GM18517 (cell line): Measurements from ENCODE around the gene MEMO1.
"Not testable (repeated sequence)": the region's sequence is repeated elsewhere in the genome, so short reads cannot be mapped to it uniquely, and the experiment has no call there.

Experiments
- ATAC-seq: cut with Tn5 transposase; IDR thresholded peaks from one replicate; pipeline ENCODE4 v1.9.1; 2021; ENCODE audit warnings: mild to moderate bottlenecking, moderate library complexity; ENCODE audit not compliant: unreplicated experiment

Gene MEMO1

GRCh38 chr2:32010670-32011484 lies at the start of gene MEMO1:
Gene MEMO1 (minus strand): TSS chr2:32011008. CDS start chr2:32010247, 761 bp downstream.
- ATAC-seq: peak; percentile 68

- ATAC-seq: no peak
These were observed 49.5 kb upstream of the MEMO1 start for GRCh38 chr2:32060266-32060665.

GRCh38 chr2:32058130-32058529 lies 47.3 kb upstream of the MEMO1 start:
- ATAC-seq: no peak

- ATAC-seq: not testable (repeated sequence)
These were observed 43.8 kb upstream of the MEMO1 start for GRCh38 chr2:32054583-32054982.

- no peak for ATAC-seq
These were observed 41.1 kb upstream of the MEMO1 start for GRCh38 chr2:32051836-32052439.

GRCh38 chr2:32043561-32043960 lies 32.8 kb upstream of the MEMO1 start:
- ATAC-seq: no peak

- ATAC-seq: peak; percentile 90
These were observed 28.8 kb upstream of the MEMO1 start, which contains the start of gene DPY30 for GRCh38 chr2:32039447-32040219. Gene DPY30 (minus strand): TSS chr2:32039805. CDS start chr2:32039456, 349 bp downstream.

GRCh38 chr2:32034198-32034887 lies 23.5 kb upstream of the MEMO1 start:
- not testable (repeated sequence) for ATAC-seq

GRCh38 chr2:32018789-32019482 lies 8.1 kb upstream of the MEMO1 start:
- not testable (repeated sequence) for ATAC-seq

- no peak for ATAC-seq
These were observed 2.1 kb upstream of the MEMO1 start for GRCh38 chr2:32012872-32013271.

- no peak for ATAC-seq
These were observed 715 bp upstream of the MEMO1 start for GRCh38 chr2:32011485-32011960.

GRCh38 chr2:32010280-32010669 lies 533 bp downstream of the MEMO1 start:
- ATAC-seq: peak; percentile 35

GRCh38 chr2:32009516-32010256 lies 1.1 kb downstream of the MEMO1 start:
- ATAC-seq: peak; percentile 9

- ATAC-seq: no peak
These were observed 1.8 kb downstream of the MEMO1 start for GRCh38 chr2:32008805-32009515.

GRCh38 chr2:32007121-32007391 lies 3.8 kb downstream of the MEMO1 start:
- ATAC-seq: no peak

- no peak for ATAC-seq
These were observed 5.3 kb downstream of the MEMO1 start for GRCh38 chr2:32005371-32005976.

GRCh38 chr2:32003791-32004190 lies 7.0 kb downstream of the MEMO1 start:
- no peak for ATAC-seq

- no peak for ATAC-seq
These were observed 8.4 kb downstream of the MEMO1 start for GRCh38 chr2:32002406-32002805.

GRCh38 chr2:31999438-31999837 lies 11.4 kb downstream of the MEMO1 start:
- no peak for ATAC-seq
